Gastroesophageal sphincter (tissue), 4 donors: Measurements from ENCODE around the gene HLA-DOA. TPM values are rescaled to one million over a fixed set of nuclear protein-coding genes. Genes with fewer than 3 reads are reported as not detected.

ENCODE experiments used
- ATAC-seq: fragments of 150-250 bp; one replicate; pipeline ENCODE4 v1.9.1; 2016; ENCODE audit warnings: mild to moderate bottlenecking, moderate library complexity
- H3K27ac ChIP-seq, 4 donors: fragments of 200-600 bp; sonication (generic) in 3 of 4; 1 replicate in 3 of 4; 2 replicates in 1 of 4; pipeline ENCODE4 v1.5.1; 2016 to 2019
- H3K27me3 ChIP-seq: fragments of 200-600 bp; sonication (generic); one replicate; pipeline ENCODE4 v1.5.1; 2019
- H3K36me3 ChIP-seq, 2 donors: fragments of 200-600 bp; sonication (generic); one replicate each; pipeline ENCODE4 v1.5.1; 2019; ENCODE audit warnings: control low read depth in 1 of 2
- H3K4me1 ChIP-seq, 3 donors: fragments of 200-600 bp; sonication (generic); 1 replicate in 2 of 3; 2 replicates in 1 of 3; pipeline ENCODE4 v1.5.1; 2016 to 2019; ENCODE audit warnings: control low read depth in 2 of 3
- H3K4me3 ChIP-seq, 2 donors: fragments of 200-600 bp; sonication (generic); one replicate each; pipeline ENCODE4 v1.5.1; 2019; ENCODE audit warnings: mild to moderate bottlenecking in 1 of 2, moderate library complexity in 1 of 2
- H3K9me3 ChIP-seq, 3 donors: fragments of 200-600 bp; sonication (generic); one replicate each; pipeline ENCODE4 v1.5.1; 2017 to 2019; ENCODE audit warnings: control low read depth in 2 of 3
- EP300 ChIP-seq: sonication (generic); formaldehyde crosslinking; IDR thresholded peaks from one replicate; pipeline ENCODE4 v1.6.1; 2017; ENCODE audit warnings: antibody characterized with exemption, mild to moderate bottlenecking
- POLR2A ChIP-seq, 2 donors: fragments of 450-650 bp; IDR thresholded peaks; one replicate each; pipeline ENCODE4 v1.6.1; 2017; ENCODE audit warnings: antibody characterized with exemption in 2 of 2, mild to moderate bottlenecking in 2 of 2, moderate library complexity in 1 of 2
- POLR2AphosphoS5 ChIP-seq: sonication (generic); formaldehyde crosslinking; IDR thresholded peaks from one replicate; pipeline ENCODE4 v1.6.1; 2017; ENCODE audit warnings: antibody characterized with exemption
- WGBS, 2 donors: methylation state at CpG; one replicate each; pipeline ENCODE4 v1.1.5; 2018; ENCODE audit warnings: low coverage in 1 of 2; 5-methylcytosine and 5-hydroxymethylcytosine counted together
- total RNA-seq, 4 donors: library from RNA; depleted of rRNA; stranded (reverse); fragments of >200 nt; gene quantifications; one replicate each; pipeline ENCODE4 v1.1.0, GENCODE V29; 2016
- TF ChIP-seq, protein P1 (sequence below), 4 experiments: fragments of 200-600 bp in 2 of 4; fragments of 450-650 bp in 2 of 4; sonication (generic) in 1 of 4; IDR thresholded peaks; one replicate each; pipeline ENCODE4 v1.5.1; 2017 to 2019; ENCODE audit warnings: antibody characterized with exemption in 4 of 4, mild to moderate bottlenecking in 2 of 4, moderate library complexity in 2 of 4

Gene HLA-DOA
- total RNA-seq, 4 donors from 2014 or later: 1.1 to 4.4 (median 1.8) TPM

DNA sequence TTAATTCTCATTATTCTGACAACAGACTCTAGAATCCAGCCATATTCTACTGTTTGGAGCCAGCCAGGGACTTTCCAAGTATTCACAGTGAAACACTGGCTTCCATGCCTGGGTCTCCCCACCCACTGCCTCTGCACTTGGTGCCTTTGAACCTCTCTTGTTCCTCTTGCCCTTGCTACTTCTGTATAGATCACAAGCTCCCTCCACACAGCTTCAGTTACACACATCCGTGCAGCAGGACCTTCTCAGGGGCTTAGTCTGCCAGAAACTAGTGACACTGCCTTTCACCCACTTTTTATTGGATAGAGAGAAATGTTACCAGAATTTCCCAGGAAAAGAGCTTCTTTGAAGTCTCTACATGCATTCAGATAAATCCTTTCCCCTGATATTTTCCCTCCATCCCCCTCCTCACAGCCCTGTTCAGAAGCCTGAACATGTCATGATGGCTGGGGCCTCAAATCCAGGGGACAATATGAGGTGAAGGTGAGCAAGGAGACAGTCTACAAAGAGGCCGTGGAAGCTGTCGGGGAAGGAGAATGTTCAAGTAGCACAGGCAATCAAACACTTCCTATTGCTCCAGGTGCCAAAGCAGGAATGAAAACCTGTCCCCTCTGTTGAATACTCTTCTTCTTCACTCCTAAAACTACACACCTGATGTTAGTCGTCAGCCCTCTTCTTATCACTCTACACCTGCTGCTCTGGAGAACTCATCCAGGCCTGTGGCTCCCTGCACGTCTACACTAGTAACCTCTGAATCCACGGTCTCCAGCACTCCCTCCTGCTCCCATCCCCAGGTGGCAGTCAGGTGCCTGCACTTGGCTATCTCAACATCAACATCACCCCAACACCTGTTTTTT is 20.2 kb upstream of the HLA-DOA start:
- H3K36me3 ChIP-seq: no peaks in the 10 kb centered on the region
- H3K27ac ChIP-seq: peak overlapping the region; percentile 57 to 73 (median 62)
- TF ChIP-seq POLR2A (IDR thresholded peaks at IDR 0.05) (no peak), POLR2AphosphoS5 (no peak), EP300 (no peak)
- TF ChIP-seq, protein P1, sequence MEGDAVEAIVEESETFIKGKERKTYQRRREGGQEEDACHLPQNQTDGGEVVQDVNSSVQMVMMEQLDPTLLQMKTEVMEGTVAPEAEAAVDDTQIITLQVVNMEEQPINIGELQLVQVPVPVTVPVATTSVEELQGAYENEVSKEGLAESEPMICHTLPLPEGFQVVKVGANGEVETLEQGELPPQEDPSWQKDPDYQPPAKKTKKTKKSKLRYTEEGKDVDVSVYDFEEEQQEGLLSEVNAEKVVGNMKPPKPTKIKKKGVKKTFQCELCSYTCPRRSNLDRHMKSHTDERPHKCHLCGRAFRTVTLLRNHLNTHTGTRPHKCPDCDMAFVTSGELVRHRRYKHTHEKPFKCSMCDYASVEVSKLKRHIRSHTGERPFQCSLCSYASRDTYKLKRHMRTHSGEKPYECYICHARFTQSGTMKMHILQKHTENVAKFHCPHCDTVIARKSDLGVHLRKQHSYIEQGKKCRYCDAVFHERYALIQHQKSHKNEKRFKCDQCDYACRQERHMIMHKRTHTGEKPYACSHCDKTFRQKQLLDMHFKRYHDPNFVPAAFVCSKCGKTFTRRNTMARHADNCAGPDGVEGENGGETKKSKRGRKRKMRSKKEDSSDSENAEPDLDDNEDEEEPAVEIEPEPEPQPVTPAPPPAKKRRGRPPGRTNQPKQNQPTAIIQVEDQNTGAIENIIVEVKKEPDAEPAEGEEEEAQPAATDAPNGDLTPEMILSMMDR (IDR thresholded peaks at IDR 0.05): no peak
- H3K4me1 ChIP-seq: no peaks in the 10 kb centered on the region
- H3K4me3 ChIP-seq: no peak overlapping the region
- H3K27me3 ChIP-seq: peaks cover 20% of the 10 kb centered on the region
- peak; percentile 87 for ATAC-seq
- H3K9me3 ChIP-seq: peaks cover 0 to 3% (median 0%) of the 10 kb centered on the region in 3 donors
- 46 to 47% methylated on average over 5 to 6 of the region's 6 CpGs for WGBS, 2 donors

DNA sequence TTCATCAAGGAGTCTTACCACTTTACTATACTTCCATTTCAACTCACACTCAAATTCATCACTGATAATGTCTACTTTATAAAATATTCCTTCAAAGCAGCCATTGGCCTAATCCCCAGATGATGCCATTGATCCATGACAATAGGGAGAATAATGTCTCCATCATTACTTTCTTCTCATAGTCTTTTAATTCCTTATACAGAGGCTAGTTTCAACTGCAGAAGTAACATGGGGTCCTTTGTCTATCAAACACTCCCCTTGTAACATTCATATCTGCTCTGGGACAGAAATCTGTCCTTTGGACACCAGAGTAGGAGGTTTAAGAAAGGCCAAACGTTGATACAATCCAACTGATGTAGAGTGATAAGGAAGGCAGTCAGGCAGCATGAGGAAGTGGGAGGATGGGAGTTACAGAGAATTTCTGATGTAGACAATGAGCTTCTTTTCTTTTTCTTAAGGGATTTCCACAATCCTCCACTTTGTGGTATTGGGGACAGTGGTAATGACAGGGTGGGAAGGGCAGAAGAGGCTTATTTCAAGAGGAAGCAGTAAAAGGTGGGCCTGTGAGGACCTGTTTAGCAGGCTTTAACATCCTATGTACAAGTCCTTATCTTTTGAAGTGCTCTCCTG is 18.9 kb upstream of the HLA-DOA start:
- H3K4me3 ChIP-seq: no peak overlapping the region
- peaks cover 12% of the 10 kb centered on the region for H3K27me3 ChIP-seq
- WGBS, 2 donors: 9 to 14% methylated on average over 1 of the region's 1 CpG
- H3K36me3 ChIP-seq: no peaks in the 10 kb centered on the region
- ATAC-seq: no peak
- peak overlapping the region; percentile 57 to 73 (median 62) for H3K27ac ChIP-seq
- no peaks in the 10 kb centered on the region for H3K9me3 ChIP-seq
- TF ChIP-seq EP300 (no peak), POLR2A (IDR thresholded peaks at IDR 0.05) (no peak), POLR2AphosphoS5 (no peak)
- TF ChIP-seq, protein P1 (IDR thresholded peaks at IDR 0.05): no peak
- no peaks in the 10 kb centered on the region for H3K4me1 ChIP-seq

DNA sequence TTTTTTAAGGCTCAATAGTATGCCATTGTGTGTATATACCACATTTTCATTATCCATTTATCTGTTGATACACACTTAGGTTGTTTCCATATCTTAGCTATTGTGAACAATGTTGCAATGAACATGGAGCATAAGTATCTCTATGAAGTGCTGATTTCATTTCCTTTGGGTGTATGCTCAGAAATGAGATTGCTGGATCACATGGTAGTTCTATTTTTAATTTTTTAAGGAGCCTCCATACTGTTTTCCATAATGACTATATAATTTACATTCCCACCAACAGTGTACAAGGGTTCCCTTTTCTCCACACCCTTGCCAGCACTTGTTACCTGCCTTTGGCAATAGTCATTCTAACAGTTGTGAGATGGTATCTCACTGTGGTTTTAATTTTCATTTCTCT is 15.1 kb upstream of the HLA-DOA start:
- no peak for TF ChIP-seq POLR2AphosphoS5
- no peak for TF ChIP-seq POLR2A (IDR thresholded peaks at IDR 0.05)
- TF ChIP-seq, protein P1 (IDR thresholded peaks at IDR 0.05): no peak
- TF ChIP-seq EP300: no peak
- no peak overlapping the region for H3K27ac ChIP-seq

DNA sequence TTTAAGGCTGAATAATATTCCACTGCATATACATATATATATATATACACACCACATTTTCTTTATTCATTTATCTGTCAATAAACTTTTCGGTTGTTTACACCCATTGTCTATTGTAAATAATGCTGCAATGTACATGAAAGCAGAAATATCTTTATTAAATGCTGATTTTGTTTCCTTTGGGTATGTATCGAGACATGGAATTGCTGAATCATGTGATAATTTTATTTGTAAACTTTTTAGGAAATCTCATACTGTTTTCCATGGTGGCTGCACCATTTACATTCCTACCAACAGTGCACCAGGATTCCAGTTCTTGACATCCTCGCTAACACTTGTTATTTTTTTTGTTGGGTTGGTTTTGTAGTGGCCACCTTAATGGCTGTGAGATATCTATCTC is 14.1 kb upstream of the HLA-DOA start:
- H3K9me3 ChIP-seq: no peaks in the 10 kb centered on the region
- H3K4me3 ChIP-seq: no peak overlapping the region
- no peak for ATAC-seq
- H3K27ac ChIP-seq: no peak overlapping the region
- peaks cover 0 to 18% (median 7%) of the 10 kb centered on the region in 3 donors for H3K4me1 ChIP-seq
- H3K27me3 ChIP-seq: no peaks in the 10 kb centered on the region
- no peaks in the 10 kb centered on the region for H3K36me3 ChIP-seq
- TF ChIP-seq POLR2AphosphoS5 (no peak), POLR2A (IDR thresholded peaks at IDR 0.05) (no peak), EP300 (no peak)
- TF ChIP-seq, protein P1 (IDR thresholded peaks at IDR 0.05): no peak
- WGBS, 2 donors: 53 to 63% methylated on average over 3 of the region's 3 CpGs

More for the DNA sequence above, 15.1 kb upstream of the HLA-DOA start:
- H3K9me3 ChIP-seq: no peaks in the 10 kb centered on the region
- no peak for ATAC-seq
- H3K4me1 ChIP-seq: peaks cover 0 to 8% (median 3%) of the 10 kb centered on the region in 3 donors
- no peak overlapping the region for H3K4me3 ChIP-seq
- peaks cover 2% of the 10 kb centered on the region for H3K27me3 ChIP-seq
- no peaks in the 10 kb centered on the region for H3K36me3 ChIP-seq
